DOHH2 (cell line): ENCODE measurements around the gene PRAC1.

ENCODE experiments used
- CTCF ChIP-seq: fragments of 200-600 bp; sonication (generic); IDR thresholded peaks from one replicate; pipeline ENCODE4 v1.5.1; 2014; ENCODE audit warnings: antibody characterized with exemption, mild to moderate bottlenecking, low read depth, low read length; ENCODE audit not compliant: poor library complexity, severe bottlenecking
- EZH2phosphoT487 ChIP-seq: fragments of 200-600 bp; sonication (generic); IDR thresholded peaks from 2 replicates; pipeline ENCODE4 v1.6.1; 2017; ENCODE audit warnings: borderline replicate concordance, mild to moderate bottlenecking, antibody characterized with exemption, low read length, moderate library complexity, mixed read lengths

- TF ChIP-seq CTCF (no peak), EZH2phosphoT487 (no peak)
Measured at GRCh38 chr17:48769009-48769675, 46.8 kb upstream of the PRAC1 start.
